SH-SY5Y (cell line): ENCODE data around the gene HTR1B.

Experiments
- GATA2 ChIP-seq: IDR thresholded peaks from 2 replicates; pipeline ENCODE4 v1.6.1; 2011; ENCODE audit warnings: mild to moderate bottlenecking, low read depth, low read length
- GATA3 ChIP-seq: IDR thresholded peaks from 2 replicates; pipeline ENCODE4 v1.6.1; 2011; ENCODE audit warnings: low read depth, mild to moderate bottlenecking, low read length, moderate library complexity

DNA sequence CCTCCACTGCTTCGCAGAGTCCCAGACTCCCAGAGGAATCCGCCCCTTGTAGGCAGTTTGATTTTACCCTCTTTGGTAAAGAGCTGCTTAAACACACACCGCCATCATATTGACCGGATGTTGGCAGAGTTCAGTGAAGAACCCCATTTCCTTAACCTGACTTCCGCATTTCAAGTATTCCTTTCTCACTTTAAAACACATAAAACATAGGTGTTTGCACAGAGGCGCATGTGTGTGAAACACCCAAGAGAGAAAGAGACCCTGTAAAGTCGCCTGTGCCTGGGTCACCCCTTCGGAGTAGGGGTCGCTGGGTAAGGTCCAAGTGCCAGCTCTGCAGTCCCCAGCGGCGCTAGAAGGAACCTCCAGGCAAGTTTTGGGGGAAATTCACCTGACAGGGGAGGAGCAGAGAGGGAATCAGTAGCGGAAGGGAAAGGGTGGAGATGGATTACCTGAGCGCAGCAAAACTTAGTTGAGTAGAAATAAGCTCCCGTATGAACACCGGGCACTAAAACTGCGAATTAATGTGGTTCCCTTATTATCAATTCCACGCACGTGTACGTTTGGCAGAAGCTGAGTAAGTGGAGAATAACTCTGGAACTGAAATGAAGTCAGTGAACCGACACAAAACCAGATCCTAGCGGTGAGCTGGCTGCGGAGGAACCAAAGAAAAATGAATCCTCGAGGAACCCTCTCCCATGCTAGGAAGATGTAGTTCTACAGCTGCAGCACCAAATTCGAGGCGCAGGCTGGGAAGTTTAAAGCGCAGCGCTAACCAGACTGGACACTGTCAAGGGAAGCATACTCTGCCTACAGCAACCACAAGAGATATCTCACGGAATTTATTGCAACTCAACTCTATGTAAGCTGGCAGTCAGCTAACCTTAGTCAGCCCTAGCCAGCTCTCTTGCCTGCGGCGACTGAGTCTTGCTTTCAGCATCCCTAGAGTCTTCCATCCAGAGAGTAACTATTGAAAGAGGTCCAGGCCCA is 3.5 kb upstream of the HTR1B start:
- no peak for TF ChIP-seq GATA2
- TF ChIP-seq GATA3 = no peak
